Vagina (tissue), 2 donors: ENCODE data around the gene NAA15. TPM values are rescaled to one million over a fixed set of nuclear protein-coding genes. Genes with fewer than 3 reads are reported as not detected.
"Not testable (repeated sequence)": the region's sequence is repeated elsewhere in the genome, so short reads cannot be mapped to it uniquely, and the experiment has no call there.

Experiments used
- DNase-seq, 2 donors: peaks; one replicate each; pipeline ENCODE4 v3.0.0-alpha.2; 2017; ENCODE audit errors: extremely low spot score in 2 of 2
- H3K27ac ChIP-seq: fragments of 200-600 bp; sonication (generic); one replicate; pipeline ENCODE4 v1.5.1; 2019
- H3K27me3 ChIP-seq: fragments of 200-600 bp; sonication (generic); one replicate; pipeline ENCODE4 v1.5.1; 2019
- H3K36me3 ChIP-seq, 2 donors: fragments of 200-600 bp; sonication (generic); one replicate each; pipeline ENCODE4 v1.5.1; 2017 to 2019
- H3K4me1 ChIP-seq: fragments of 200-600 bp; sonication (generic); one replicate; pipeline ENCODE4 v1.5.1; 2019
- H3K4me3 ChIP-seq, 2 donors: fragments of 200-600 bp; sonication (generic); 1 replicate in 1 of 2; 2 replicates in 1 of 2; pipeline ENCODE4 v1.5.1; 2016 to 2019
- H3K9me3 ChIP-seq: fragments of 200-600 bp; sonication (generic); one replicate; pipeline ENCODE4 v1.5.1; 2019
- CTCF ChIP-seq, 3 experiments: fragments of 450-650 bp in 2 of 3; fragments of 200-600 bp in 1 of 3; sonication (generic) in 1 of 3; IDR thresholded peaks; one replicate each; pipeline ENCODE4 v1.5.1; 2017 to 2019; ENCODE audit warnings: antibody characterized with exemption in 3 of 3, mild to moderate bottlenecking in 2 of 3, moderate library complexity in 2 of 3
- POLR2A ChIP-seq, 2 donors: fragments of 450-650 bp; IDR thresholded peaks; one replicate each; pipeline ENCODE4 v1.6.1; 2017; ENCODE audit warnings: antibody characterized with exemption in 2 of 2, mild to moderate bottlenecking in 2 of 2, moderate library complexity in 2 of 2
- POLR2AphosphoS5 ChIP-seq, 2 donors: sonication (generic); formaldehyde crosslinking; IDR thresholded peaks; one replicate each; pipeline ENCODE4 v1.9.0; 2017; ENCODE audit warnings: antibody characterized with exemption in 2 of 2, mild to moderate bottlenecking in 2 of 2, low read depth in 1 of 2; ENCODE audit not compliant: insufficient read depth in 1 of 2
- intact Hi-C: fragments of 100-400 bp; cut with DNase I; formaldehyde crosslinking; loops from one replicate; pipeline ENCODE4 v1.15.1; 2023
- small RNA-seq: library from RNA; depleted of rRNA; stranded (forward); fragments of <200 nt; gene quantifications from one replicate; pipeline ENCODE3, GENCODE V24; 2016
- total RNA-seq: library from RNA; depleted of rRNA; stranded (reverse); fragments of >200 nt; gene quantifications from one replicate; pipeline ENCODE4 v1.2.3, GENCODE V29; 2016

NAA15 gene
- total RNA-seq, 1 donor from 2014 or later, result 35.1 TPM

GRCh38 chr4:139465922-139466321 lies 164.6 kb downstream of the NAA15 start:
- TF ChIP-seq CTCF (IDR thresholded peaks at IDR 0.05), result no peak
- TF ChIP-seq POLR2A (IDR thresholded peaks at IDR 0.05), result no peak
- TF ChIP-seq POLR2AphosphoS5 (IDR thresholded peaks at IDR 0.05; ENCODE audit: insufficient read depth in 1 of 2, low read depth in 1 of 2), result no peak
- no peak for DNase-seq
- intact Hi-C loops, result no loop called here
- H3K36me3 ChIP-seq, result no peaks in the 10 kb centered on the region
- H3K27ac ChIP-seq, result no peak overlapping the region
- H3K4me1 ChIP-seq, result no peaks in the 10 kb centered on the region
- no peak overlapping the region for H3K4me3 ChIP-seq
- H3K9me3 ChIP-seq, result no peaks in the 10 kb centered on the region
- H3K27me3 ChIP-seq, result no peaks in the 10 kb centered on the region

- H3K4me3 ChIP-seq, DNase-seq, H3K9me3 ChIP-seq, H3K4me1 ChIP-seq, H3K27me3 ChIP-seq, intact Hi-C loops, H3K36me3 ChIP-seq, H3K27ac ChIP-seq: not testable (repeated sequence)
These were observed 167.5 kb downstream of the NAA15 start for GRCh38 chr4:139468756-139469155.

GRCh38 chr4:139469216-139469615 lies 167.9 kb downstream of the NAA15 start:
- H3K4me3 ChIP-seq, result no peak overlapping the region
- no peaks in the 10 kb centered on the region for H3K9me3 ChIP-seq
- no peak for TF ChIP-seq POLR2AphosphoS5 (IDR thresholded peaks at IDR 0.05; ENCODE audit: insufficient read depth in 1 of 2, low read depth in 1 of 2)
- TF ChIP-seq POLR2A (IDR thresholded peaks at IDR 0.05), result no peak
- no peak for TF ChIP-seq CTCF (IDR thresholded peaks at IDR 0.05)
- H3K27ac ChIP-seq, result no peak overlapping the region
- no peak for DNase-seq
- intact Hi-C loops, result no loop called here
- H3K27me3 ChIP-seq, result no peaks in the 10 kb centered on the region
- no peaks in the 10 kb centered on the region for H3K4me1 ChIP-seq
- peaks cover 0 to 5% of the 10 kb centered on the region in 2 donors for H3K36me3 ChIP-seq

Small RNA genes within 50 kb of the gene (small RNA-seq; reads per million reads assigned to genes)
- gene RF01225 (not detected), gene RNU6-1074P (not detected), gene RNU6-1214P (not detected)

Other genes starting within 250 kb of the NAA15 start
- 44.4 TPM for gene ELF2, start 124.3 kb upstream of the NAA15 start, total RNA-seq
- 2.2 TPM for gene MGARP, start 21.3 kb upstream of the NAA15 start, total RNA-seq
- gene NDUFC1, start 972 bp downstream of the NAA15 start, total RNA-seq, result 16.5 TPM
- gene RAB33B, start 152.6 kb downstream of the NAA15 start, total RNA-seq, result 10.1 TPM